GM12878 (cell line): ENCODE measurements around the gene HELZ. TPM values are rescaled to one million over a fixed set of nuclear protein-coding genes. Genes with fewer than 3 reads are reported as not detected.

Source experiments
- ATAC-seq: fragments of 200-7000 bp; cut with Tn5 transposase; 3 replicates; pipeline ENCODE4 v1.9.1; 2020; ENCODE audit warnings: mild to moderate bottlenecking, moderate library complexity
- BruUV-seq: library from RNA; stranded (reverse); fragments of 400-500 nt; replicated peaks from 2 replicates; lab custom pipeline; 2021; lab: Mats Ljungman, UMichigan
- CTCF ChIA-PET: fragments of 300-600 bp; sonication (Branson Sonifier 250); formaldehyde crosslinking; extraction: SDS; loops from one replicate; lab custom pipeline; 2021; ENCODE audit warnings: inconsistent platforms; lab: Yijun Ruan, JAX
- POLR2A ChIA-PET: fragments of 350-600 bp; formaldehyde crosslinking; extraction: SDS; loops from one replicate; lab custom pipeline; 2021; ENCODE audit warnings: inconsistent platforms; lab: Charles Lee
- RAD21 ChIA-PET: fragments of 300-600 bp; sonication (Branson Sonifier 250); formaldehyde crosslinking; loops from one replicate; lab custom pipeline; 2023; ENCODE audit warnings: antibody characterized with exemption; ENCODE audit not compliant: unreplicated experiment; lab: Charles Lee
- SMC1A ChIA-PET: fragments of 300-600 bp; sonication (Branson Sonifier 250); formaldehyde crosslinking; loops from one replicate; lab custom pipeline; 2023; ENCODE audit not compliant: unreplicated experiment, uncharacterized antibody; lab: Charles Lee
- DNase-seq: peaks from one replicate; pipeline ENCODE4 v3.0.0-alpha.2; 2011; ENCODE audit warnings: low read depth, low spot score
- FAIRE-seq: peaks from 3 replicates; lab custom pipeline; 2011; peaks lifted over from hg19 to GRCh38; lab: Jason Lieb, UNC
- H2AFZ ChIP-seq: 2 replicates; pipeline ENCODE4 v1.6.0; 2011; ENCODE audit warnings: low read depth, low read length, control low read depth; ENCODE audit not compliant: control insufficient read depth
- H3K27ac ChIP-seq: 2 replicates; pipeline ENCODE4 v1.5.1; 2011; ENCODE audit warnings: control low read depth; ENCODE audit not compliant: control insufficient read depth, insufficient read depth
- H3K27me3 ChIP-seq, 2 experiments: replicated peaks in 1 of 2; 2 replicates each; pipeline versions ENCODE4 v1.6.0 to v1.6.1; 2011; ENCODE audit warnings: low read length in 1 of 2; ENCODE audit not compliant: control insufficient read depth in 2 of 2, insufficient read depth in 2 of 2
- H3K36me3 ChIP-seq, 2 experiments: 2 replicates each; pipeline ENCODE4 v1.5.1; 2011; ENCODE audit warnings: low read length in 1 of 2; ENCODE audit not compliant: control insufficient read depth in 2 of 2, insufficient read depth in 2 of 2
- H3K4me1 ChIP-seq: 2 replicates; pipeline ENCODE4 v1.6.1; 2011; ENCODE audit warnings: mild to moderate bottlenecking, low read length, moderate library complexity, mixed read lengths; ENCODE audit not compliant: control insufficient read depth, insufficient read depth
- H3K4me2 ChIP-seq: 2 replicates; pipeline ENCODE4 v1.6.0; 2011; ENCODE audit warnings: control low read depth; ENCODE audit not compliant: control insufficient read depth, insufficient read depth
- H3K4me3 ChIP-seq: fragments of 200-600 bp; sonication (generic); 2 replicates; pipeline ENCODE4 v1.5.1; 2016
- H3K79me2 ChIP-seq: 2 replicates; pipeline ENCODE4 v1.6.0; 2011; ENCODE audit warnings: low read length; ENCODE audit not compliant: control insufficient read depth, insufficient read depth
- H3K9ac ChIP-seq: 2 replicates; pipeline ENCODE4 v1.8.0; 2011; ENCODE audit warnings: low read length, control low read depth, mixed read lengths; ENCODE audit not compliant: control insufficient read depth, insufficient read depth
- H3K9me3 ChIP-seq: replicated peaks from 3 replicates; pipeline ENCODE4 v1.5.1; 2011; ENCODE audit warnings: mild to moderate bottlenecking, low read length; ENCODE audit not compliant: control insufficient read depth, insufficient read depth
- H4K20me1 ChIP-seq: 2 replicates; pipeline ENCODE4 v1.6.0; 2011; ENCODE audit not compliant: control insufficient read depth, insufficient read depth
- ASH2L ChIP-seq: fragments of 300-600, 200-600 bp; sonication (generic); IDR thresholded peaks from 2 replicates; pipeline ENCODE4 v1.6.1; 2017; ENCODE audit warnings: low read depth, mild to moderate bottlenecking, borderline replicate concordance
- ATF3 ChIP-seq: IDR thresholded peaks from 2 replicates; pipeline ENCODE4 v1.6.1; 2011; ENCODE audit warnings: low read depth, mild to moderate bottlenecking, low read length, moderate library complexity, borderline replicate concordance; ENCODE audit errors: extremely low read depth
- E2F8 ChIP-seq: fragments of 450-650 bp; IDR thresholded peaks from 2 replicates; pipeline ENCODE4 v1.6.1; 2018; ENCODE audit warnings: mild to moderate bottlenecking, low read depth, moderate library complexity; ENCODE audit not compliant: partially characterized antibody
- ELK1 ChIP-seq: IDR thresholded peaks from 2 replicates; pipeline ENCODE4 v1.6.1; 2012; ENCODE audit warnings: low read depth, low read length, improper control_type of control experiment
- HDAC6 ChIP-seq: fragments of 200-600 bp; sonication (generic); IDR thresholded peaks from one replicate; pipeline ENCODE4 v1.8.0; 2017; ENCODE audit warnings: antibody characterized with exemption; ENCODE audit not compliant: unreplicated experiment
- NR2C2 ChIP-seq: IDR thresholded peaks from 2 replicates; pipeline ENCODE4 v1.6.1; 2011; ENCODE audit warnings: borderline replicate concordance, low read depth; ENCODE audit not compliant: control insufficient read depth, insufficient read length
- PML ChIP-seq: IDR thresholded peaks from 2 replicates; pipeline ENCODE4 v1.6.1; 2012; ENCODE audit warnings: low read length, inconsistent platforms
- RELB ChIP-seq: fragments of 450-650 bp; IDR thresholded peaks from 2 replicates; pipeline ENCODE4 v1.6.1; 2017; ENCODE audit warnings: low read depth, mild to moderate bottlenecking, moderate library complexity
- SPI1 ChIP-seq: IDR thresholded peaks from 2 replicates; pipeline ENCODE4 v1.6.1; 2011; ENCODE audit warnings: low read depth, mild to moderate bottlenecking, low read length, moderate library complexity, borderline replicate concordance; ENCODE audit not compliant: insufficient read depth
- SUPT20H ChIP-seq: IDR thresholded peaks from 2 replicates; pipeline ENCODE4 v1.6.1; 2011; ENCODE audit warnings: low read depth, mild to moderate bottlenecking, low read length, moderate library complexity, borderline replicate concordance; ENCODE audit not compliant: control insufficient read depth
- SUZ12 ChIP-seq: fragments of 200-600 bp; sonication (generic); IDR thresholded peaks from one replicate; pipeline ENCODE4 v1.6.1; 2018; ENCODE audit warnings: antibody characterized with exemption, mild to moderate bottlenecking; ENCODE audit not compliant: unreplicated experiment
- ZNF274 ChIP-seq: IDR thresholded peaks from one replicate; pipeline ENCODE4 v1.8.0; 2011; ENCODE audit not compliant: insufficient read length, insufficient read depth
- ZNF592 ChIP-seq: fragments of 450-650 bp; IDR thresholded peaks from 2 replicates; pipeline ENCODE4 v1.6.1; 2017; ENCODE audit warnings: mild to moderate bottlenecking, moderate library complexity
- WGBS: methylation state at CpG from one replicate; pipeline ENCODE4 v1.1.6; 2016; ENCODE audit warnings: low lambda C conversion rate; ENCODE audit not compliant: insufficient replicate concordance, insufficient coverage; ENCODE audit errors: missing lambda C conversion rate; 5-methylcytosine and 5-hydroxymethylcytosine counted together
- in situ Hi-C: fragments of 300-500 bp; cut with MboI; formaldehyde crosslinking; loops from 9 replicates; pipeline ENCODE4 v1.14.3; 2018; ENCODE audit warnings: mixed read lengths
- intact Hi-C: fragments of 100-400 bp; cut with micrococcal nuclease; formaldehyde crosslinking; loops from one replicate; pipeline ENCODE4 v1.14.2; 2022; ENCODE audit not compliant: unreplicated experiment
- polyA plus RNA-seq, 11 experiments: library from polyadenylated mRNA; depleted of rRNA in 4 of 11; unstranded in 6 of 11; stranded (reverse) in 5 of 11; fragments of >200 nt; fragmentation: Nextera tagmentation in 4 of 11; fragmentation: Illumina TruSeq in 1 of 11; extraction: Ambion mirVana in 4 of 11; extraction: Trizol in 1 of 11; gene quantifications; 1 replicate in 1 of 11; 2 replicates in 10 of 11; pipeline versions ENCODE4 v1.2.1 to v1.2.3, GENCODE V29; 2011 to 2016; ENCODE audit warnings: inconsistent platforms in 2 of 11, missing spikeins in 2 of 11, low read depth in 1 of 11
- total RNA-seq, 4 experiments: library from RNA; depleted of rRNA in 3 of 4; stranded (reverse); fragments of >200 nt in 3 of 4; fragmentation: Illumina TruSeq in 1 of 4; extraction: Trizol in 1 of 4; gene quantifications; 2 replicates each; pipeline versions ENCODE4 v1.2.1 to v1.2.3, GENCODE V29; 2013 to 2021

The HELZ gene
- total and polyA plus RNA-seq, 10 of the 15 experiments (the other 5 are each of a cell fraction or from before 2014, with no cell fraction given): 1.5 to 36.8 (median 19.1) TPM

GRCh38 chr17:67126983-67127382 is 118.0 kb downstream of the HELZ start:
- Histone ChIP-seq H3K4me2 (no peak overlapping the region), H3K4me3 (no peak overlapping the region), H4K20me1 (no peaks in the 10 kb centered on the region), H3K9ac (no peak overlapping the region), H2AFZ (no peak overlapping the region), H3K9me3 (no peaks in the 10 kb centered on the region), H3K27ac (no peak overlapping the region), H3K36me3 (peaks cover 0 to 2% of the 10 kb centered on the region in 2 experiments; a peak in 2 of 4 replicates), H3K4me1 (no peaks in the 10 kb centered on the region), H3K79me2 (no peaks in the 10 kb centered on the region), H3K27me3 (no peaks in the 10 kb centered on the region)
- ATAC-seq (no peak), FAIRE-seq (no peak), DNase-seq (no peak)
- in situ Hi-C loops: no loop called here
- intact Hi-C loops: no loop called here
- POLR2A ChIA-PET: no interaction called here
- CTCF ChIA-PET: interaction anchor here (0.6 to 1.1 kb wide), 7 partner anchors 11 to 166 kb away, joined by 3 to 4 read pairs (median 3); no protein-coding TSS in a partner anchor
- 50% methylated on average over 2 of the region's 2 CpGs for WGBS
- BruUV-seq: no TSS peak
- SMC1A ChIA-PET: interaction anchor here (1.1 to 1.5 kb wide), 6 partner anchors 16 to 166 kb away, joined by 3 to 6 read pairs (median 3); no protein-coding TSS in a partner anchor
- RAD21 ChIA-PET: no interaction called here
- TF ChIP-seq RELB (no peak), ATF3 (no peak), ASH2L (no peak), ELK1 (no peak), SPI1 (no peak), NR2C2 (no peak), HDAC6 (no peak), E2F8 (no peak), PML (no peak), ZNF274 (no peak), SUZ12 (no peak), ZNF592 (no peak), SUPT20H (no peak)
